Activated CD8-positive, alpha-beta memory T cell treated with anti-CD3 and anti-CD28 coated beads for 48 hours (primary cell): ENCODE results near the gene ROR1.

Source experiments
- DNase-seq, 3 experiments: peaks; one replicate each; pipeline ENCODE4 v3.0.0-alpha.2; 2020; ENCODE audit warnings: low read depth in 2 of 3, low spot score in 2 of 3

The ROR1 gene

GRCh38 chr1:63854091-63854490 lies 80.3 kb downstream of the ROR1 start:
- DNase-seq: no peak

DNA sequence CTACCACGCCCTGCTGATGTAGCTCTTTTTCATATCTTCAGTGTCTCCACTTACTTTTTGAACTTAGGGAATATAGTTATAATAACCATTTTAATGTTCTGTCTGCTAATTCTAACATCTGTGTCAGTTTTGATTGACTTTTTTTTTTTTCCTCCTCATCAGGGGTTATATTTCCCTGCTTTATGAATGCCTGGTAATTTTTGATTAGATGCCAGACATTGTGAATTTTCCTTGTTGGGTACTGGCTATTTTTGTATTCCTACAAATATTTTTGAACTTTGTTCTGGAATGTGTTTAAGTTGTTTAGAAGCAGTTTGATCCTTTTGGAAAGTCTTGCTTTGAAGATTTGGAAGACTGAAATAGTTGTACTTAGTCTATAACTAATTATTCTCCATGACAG lies 82.1 kb downstream of the ROR1 start:
- no peak for DNase-seq

DNA sequence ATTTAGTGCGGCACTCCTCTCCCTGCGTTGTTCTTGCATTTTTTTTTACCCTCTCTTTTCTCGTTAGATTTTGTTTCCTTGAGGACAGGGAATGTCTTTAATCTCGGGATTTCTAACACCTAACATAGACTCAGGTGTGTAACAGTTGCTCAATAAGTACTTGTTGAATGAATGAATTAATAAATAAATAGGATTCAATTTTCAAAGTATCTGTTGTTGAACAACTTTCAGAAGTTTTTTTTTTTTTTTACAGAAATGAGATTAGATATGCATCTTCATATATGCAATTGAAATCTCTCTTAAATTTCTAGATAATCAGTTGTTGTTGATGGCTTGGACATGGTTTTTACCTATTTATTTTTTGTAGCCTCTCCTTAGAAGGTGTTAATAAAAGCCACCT lies 83.1 kb downstream of the ROR1 start:
- no peak for DNase-seq

DNA sequence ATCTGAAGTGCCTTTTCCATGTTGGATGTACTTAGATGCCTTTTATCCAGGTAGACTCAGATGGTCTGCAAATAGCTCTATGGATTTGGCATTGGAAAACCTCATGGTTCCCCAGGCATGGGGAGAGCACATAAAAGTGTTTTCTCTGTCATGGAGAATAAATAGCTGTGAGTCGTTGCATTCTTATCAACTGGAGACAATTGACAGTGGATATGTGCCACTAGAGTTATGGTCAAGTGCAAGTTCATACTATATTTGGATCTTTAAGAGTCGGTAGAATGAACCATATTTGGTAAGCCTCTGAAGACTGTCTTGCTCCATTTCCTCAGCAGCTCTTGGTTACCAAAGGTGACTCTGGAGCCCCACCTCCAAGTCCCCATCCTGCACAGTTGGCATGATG lies 83.7 kb downstream of the ROR1 start:
- DNase-seq: no peak

GRCh38 chr1:63858153-63858552 lies 84.3 kb downstream of the ROR1 start:
- DNase-seq: no peak

- no peak for DNase-seq
Observed at GRCh38 chr1:63859480-63860275, 85.9 kb downstream of the ROR1 start.

DNA sequence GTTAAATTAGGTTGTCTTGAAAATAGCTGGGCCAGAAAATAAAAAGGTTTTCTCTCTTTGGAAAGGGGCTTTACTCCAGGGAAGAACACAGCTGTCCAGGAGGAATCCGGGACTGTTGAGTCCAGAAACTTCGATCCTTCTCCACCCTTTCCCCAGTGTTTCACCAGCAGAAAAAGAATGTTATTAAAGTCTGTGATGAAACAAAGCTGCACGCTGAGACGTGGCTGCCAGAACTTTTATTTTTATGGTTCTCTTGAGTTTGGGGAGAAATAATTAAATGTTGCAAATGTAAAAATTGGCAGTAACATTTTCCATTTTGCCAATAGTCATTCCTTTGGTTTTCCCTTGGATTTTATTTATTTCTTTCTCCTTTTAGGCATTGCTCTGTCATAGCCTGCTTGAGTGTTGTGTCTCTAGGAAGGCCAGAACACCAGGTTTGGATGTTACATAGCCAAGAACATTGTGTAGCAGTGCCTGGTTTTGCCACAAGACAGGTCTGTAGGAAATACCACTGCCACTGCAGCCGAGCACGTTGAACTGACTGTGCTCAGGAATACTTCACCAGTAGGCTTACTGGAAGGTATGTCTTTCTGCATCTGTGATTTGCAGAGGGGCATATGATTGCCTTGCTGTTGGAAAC lies 87.4 kb downstream of the ROR1 start:
- no peak for DNase-seq

DNA sequence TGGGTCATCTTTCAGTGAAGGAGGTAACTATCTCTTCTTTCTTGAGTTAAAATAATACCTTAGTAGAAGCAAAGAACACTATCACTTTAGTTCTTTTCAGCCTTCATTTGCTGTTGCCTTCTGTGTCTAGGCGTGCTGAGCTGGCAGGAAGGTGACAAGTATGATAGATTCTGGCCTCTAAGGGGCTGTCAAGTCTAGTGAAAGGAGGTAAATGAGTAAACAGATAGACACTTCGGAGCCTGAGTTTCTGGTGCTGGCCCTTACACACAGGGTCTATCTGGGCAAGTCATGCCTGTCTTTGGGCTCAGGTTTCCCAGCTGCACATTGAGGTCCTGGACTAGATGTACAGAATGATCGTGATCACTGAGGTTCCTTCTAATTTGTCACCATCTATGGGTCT lies 89.3 kb downstream of the ROR1 start:
- DNase-seq: no peak

DNA sequence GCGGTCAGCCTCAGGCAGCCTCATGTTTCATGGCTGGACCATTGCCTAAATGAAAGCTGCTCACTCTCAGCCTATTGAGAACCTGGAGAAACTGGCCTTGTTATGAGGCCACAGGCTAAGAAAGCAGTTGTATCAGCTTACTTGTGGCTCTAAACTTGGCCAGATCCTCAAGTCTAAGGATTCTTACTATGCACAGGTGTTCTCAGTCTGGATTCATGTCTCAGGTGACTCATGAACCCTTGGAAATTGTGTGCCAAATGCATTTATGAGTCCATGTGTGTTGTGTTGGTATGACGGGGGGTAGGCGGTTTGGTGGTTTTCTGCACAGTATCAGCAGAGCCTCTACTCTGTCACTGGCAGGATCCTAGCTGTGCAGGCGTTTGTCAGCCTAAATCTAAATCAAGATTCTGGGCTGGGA lies 90.4 kb downstream of the ROR1 start:
- no peak for DNase-seq

DNA sequence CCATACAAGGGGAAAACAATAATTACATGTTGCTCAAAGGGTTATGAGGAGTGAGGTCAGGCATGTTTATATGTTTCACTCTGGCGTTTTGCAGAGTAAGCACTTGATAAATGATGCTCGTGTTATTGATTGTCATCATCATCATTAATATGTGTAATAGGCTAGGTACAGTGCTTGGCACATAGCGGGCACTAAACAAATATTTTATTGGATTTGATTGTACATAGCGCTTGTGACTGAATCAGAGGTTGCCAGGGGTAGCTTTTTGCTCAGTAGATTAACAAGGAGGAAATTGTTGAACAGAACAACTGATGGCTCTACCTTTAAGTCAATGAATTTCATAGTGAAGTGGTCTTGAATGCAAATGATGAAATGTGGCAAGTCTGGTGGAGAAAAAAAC lies 91.7 kb downstream of the ROR1 start:
- DNase-seq: no peak

GRCh38 chr1:63866084-63866483 lies 92.3 kb downstream of the ROR1 start:
- DNase-seq: no peak

GRCh38 chr1:63867429-63868176 lies 93.8 kb downstream of the ROR1 start:
- no peak for DNase-seq

DNA sequence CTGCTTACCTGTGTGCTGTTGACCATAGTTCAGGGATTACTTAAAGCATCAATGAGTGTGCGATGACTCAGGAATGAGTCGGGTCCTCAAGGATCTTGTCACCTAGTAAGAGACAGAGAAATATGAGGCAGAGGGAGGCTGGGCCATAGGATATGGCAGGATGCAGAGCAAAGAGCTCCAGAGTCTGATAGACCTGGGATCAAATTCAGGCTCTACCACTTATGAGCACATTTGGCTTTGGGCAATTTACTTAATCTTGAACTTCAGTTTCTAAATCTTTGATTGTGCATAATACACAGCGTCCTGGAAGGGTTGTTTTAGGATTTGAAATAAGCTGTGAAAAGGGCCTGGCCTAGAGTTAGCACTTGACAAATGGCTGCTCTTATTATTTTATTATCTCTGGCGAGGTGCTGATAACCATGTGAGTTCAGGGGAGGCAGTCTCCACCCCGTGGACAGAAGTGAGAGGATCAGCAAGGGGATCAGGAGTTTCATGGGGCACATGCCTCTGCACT lies 94.5 kb downstream of the ROR1 start:
- DNase-seq: no peak

DNA sequence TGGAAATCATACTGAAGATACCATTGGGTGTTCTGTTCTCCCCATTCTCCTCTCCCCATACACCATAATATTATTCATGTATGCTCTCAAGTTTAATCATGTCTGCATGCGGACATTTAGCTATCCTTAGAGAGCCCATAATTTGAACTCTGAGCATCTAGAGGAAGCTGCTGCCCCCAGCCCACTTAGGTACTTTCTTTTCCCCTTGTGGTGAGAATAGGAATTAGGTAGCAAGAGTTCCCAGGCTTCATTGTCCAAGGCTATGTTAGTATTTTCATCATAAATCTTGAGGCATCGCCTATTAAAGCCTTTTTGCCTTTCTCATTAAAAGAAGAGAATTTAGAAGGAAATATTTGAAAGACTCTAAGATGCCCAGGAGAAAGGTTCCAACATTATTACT lies 96.3 kb downstream of the ROR1 start:
- DNase-seq: no peak

GRCh38 chr1:63871463-63871862 lies 97.6 kb downstream of the ROR1 start:
- DNase-seq: no peak

DNA sequence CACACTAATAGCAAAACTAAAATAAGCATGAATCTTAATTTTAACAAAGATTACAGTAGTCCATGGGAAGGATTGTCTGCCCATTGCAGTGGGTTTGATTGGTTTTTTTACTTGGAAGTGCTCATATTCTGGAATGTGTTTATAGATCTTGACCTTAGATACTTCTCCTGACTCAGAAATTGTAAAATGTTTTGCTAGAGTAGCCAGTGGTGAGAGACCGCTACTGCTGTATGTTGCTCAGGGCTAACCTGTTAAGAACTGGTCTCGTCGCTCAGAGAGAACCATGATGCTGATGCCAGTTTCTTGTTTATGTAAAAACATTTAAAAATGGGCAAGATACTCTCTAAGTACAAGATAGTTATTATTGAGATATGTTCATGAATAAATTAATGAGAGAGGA lies 99.9 kb downstream of the ROR1 start:
- DNase-seq: no peak

DNA sequence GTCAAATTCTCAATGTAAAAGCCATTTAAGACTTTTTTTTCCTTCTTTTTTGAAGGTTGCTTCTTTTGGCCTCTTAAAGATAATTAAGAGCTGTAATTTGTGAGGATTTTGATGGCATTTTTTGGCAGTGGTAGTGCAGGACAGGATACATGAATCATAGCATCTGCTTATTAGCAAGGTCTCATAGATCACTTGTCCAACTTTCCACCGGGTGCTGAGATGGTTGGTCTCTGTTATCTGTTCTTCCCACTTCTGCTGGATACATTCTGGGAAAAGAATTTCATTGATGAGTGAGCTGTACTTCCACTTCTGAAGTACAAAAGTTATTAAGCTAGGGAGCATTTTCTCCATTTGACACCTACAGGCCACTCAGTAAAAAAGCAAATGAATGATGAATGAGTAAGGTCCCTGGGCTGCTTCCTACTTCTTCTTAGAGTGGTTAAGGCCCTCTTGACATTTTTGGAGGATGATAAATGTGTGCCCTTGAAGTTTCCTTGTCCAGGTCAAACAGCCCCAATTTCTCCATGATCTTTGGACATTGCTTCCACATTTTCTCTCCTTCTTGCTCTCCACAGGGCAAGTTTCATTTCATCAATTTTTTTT lies 100.6 kb downstream of the ROR1 start:
- no peak for DNase-seq

- DNase-seq: no peak
Observed at GRCh38 chr1:63875636-63876035, 101.8 kb downstream of the ROR1 start.

DNA sequence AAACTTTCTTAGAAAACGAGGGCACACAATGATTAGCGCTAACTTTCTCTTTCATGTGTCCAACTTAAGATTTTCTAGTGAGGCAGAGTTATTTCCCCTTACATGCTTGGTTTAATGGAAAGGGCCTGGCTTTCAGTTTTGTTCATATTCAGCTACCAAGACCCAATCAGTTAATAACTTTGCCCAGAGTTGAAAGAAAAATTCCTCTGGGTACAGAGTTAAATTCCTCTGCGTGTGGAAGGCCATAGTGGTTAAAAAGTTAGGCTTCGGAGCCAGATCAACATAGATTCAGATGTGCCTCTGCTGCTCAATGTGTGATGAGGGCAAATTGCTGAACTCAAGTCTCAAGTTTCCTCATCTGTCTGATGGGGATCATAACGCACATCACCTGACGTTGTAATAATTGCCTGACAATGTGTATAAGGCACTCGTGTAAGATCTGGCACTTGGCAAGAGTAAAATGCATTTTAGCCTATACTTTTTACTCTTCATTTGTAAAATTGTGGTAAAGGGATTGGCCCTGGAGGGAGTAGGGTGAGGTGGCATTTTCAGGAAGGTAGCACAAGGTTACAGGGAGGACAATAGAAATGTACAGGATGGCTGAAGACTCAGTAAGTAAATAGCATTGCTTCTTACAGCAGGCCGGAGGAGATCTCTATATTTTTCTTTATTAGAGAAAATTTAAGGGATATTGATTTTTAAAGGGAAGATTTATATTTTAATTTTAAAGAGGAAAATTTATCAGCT lies 103.4 kb downstream of the ROR1 start:
- no peak for DNase-seq

DNA sequence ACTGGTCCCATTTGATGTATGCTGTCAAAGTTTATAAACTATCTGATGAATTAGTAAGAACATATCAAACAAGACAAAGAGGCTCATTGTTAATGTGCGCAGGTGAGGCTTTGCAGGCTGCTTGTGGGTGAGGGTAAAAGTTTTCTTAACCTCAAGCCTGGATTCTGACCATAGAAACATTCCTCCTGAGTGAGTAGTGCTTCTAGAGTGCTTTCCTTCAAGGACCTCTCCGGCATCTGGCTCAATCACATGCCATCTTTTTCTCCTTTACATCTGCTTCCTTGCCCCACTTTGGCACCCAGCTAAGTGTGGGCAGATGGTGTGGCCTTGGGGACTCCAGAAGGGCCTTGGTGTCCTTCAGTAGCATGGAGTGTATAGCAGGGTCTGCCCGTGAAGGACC lies 104.0 kb downstream of the ROR1 start:
- no peak for DNase-seq

DNA sequence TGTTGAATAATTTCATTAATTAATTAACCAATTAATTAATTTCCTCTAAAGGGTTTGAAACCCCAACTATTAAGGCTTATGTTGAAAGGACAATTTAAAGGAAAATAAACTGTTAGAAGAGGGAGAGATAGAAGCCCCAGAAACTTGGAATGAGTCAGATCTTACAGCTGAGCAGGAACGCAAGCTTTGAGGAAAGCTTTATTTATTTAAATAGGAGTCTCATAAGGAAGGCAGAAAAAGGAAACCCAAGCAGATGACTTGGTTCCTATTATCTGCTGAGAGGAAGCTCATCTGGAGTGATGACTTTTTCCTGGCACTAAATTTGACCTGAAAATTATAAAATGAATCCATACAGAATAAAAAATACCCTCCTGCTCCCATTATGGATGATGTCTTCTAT lies 105.1 kb downstream of the ROR1 start:
- no peak for DNase-seq
